ENCODE results near the gene ATP12A. TPM values are rescaled to one million over a fixed set of nuclear protein-coding genes. Genes with fewer than 3 reads are reported as not detected.

The ATP12A gene
- total RNA-seq, 1 donor from 2014 or later = not detected

DNA sequence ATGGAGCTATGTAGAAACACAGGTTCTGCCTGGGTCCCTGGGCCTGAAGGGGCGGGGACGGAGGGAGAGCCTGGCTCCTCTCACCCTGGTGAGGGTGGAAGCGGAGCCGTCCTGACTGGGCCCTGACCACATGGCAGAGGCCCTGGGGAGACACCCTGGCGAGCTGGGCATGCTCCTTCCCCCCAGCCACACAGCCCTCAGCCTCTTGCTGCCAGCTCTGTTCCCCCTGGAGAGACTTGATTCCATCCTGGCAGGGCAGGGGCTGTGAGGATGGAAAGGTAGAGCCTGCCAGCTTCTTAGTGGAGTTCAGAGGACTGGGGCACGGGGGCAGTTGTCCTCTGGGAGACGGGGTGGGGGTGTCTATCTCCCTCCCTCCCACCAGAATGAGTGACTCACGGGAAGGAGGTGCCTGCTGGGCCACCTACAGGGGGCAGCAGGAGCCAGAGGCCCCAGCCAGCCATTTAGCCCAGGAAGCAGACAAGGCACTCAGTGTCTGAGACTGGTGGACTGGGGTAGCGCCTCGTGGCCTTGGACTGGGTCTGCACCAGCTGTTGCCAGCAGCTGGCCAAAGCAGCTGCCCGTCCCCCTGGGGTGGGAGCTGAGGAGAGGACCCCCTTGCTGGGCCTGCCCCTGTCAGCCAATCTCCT is 60.9 kb downstream of the ATP12A start:
- Histone ChIP-seq H3K9me3 (ENCODE audit: low read depth) (no peaks in the 10 kb centered on the region), H4K20me1 (ENCODE audit: low read depth) (peaks cover 3% of the 10 kb centered on the region), H3F3A (ENCODE audit: low read depth) (no peaks in the 10 kb centered on the region), H3K4me2 (no peak overlapping the region), H3K79me2 (ENCODE audit: low read depth) (no peaks in the 10 kb centered on the region), H2AFZ (replicated peaks) (no peak overlapping the region), H3K4me3 (no peak overlapping the region), H3K4me1 (peaks cover 8% of the 10 kb centered on the region), H3K27me3 (peaks cover 37% of the 10 kb centered on the region), H3K9ac (no peak overlapping the region), H3K27ac (no peak overlapping the region), H3K36me3 (no peaks in the 10 kb centered on the region)
- peaks cover 2% of the 10 kb centered on the region for H3K9me3 Mint-ChIP-seq
- no peak for DNase-seq (ENCODE audit: low spot score)
- H3K27ac Mint-ChIP-seq = no peak overlapping the region
- H3K27me3 Mint-ChIP-seq (ENCODE audit: insufficient read depth, low read depth) = peaks cover 36% of the 10 kb centered on the region
- TF ChIP-seq, protein P1, sequence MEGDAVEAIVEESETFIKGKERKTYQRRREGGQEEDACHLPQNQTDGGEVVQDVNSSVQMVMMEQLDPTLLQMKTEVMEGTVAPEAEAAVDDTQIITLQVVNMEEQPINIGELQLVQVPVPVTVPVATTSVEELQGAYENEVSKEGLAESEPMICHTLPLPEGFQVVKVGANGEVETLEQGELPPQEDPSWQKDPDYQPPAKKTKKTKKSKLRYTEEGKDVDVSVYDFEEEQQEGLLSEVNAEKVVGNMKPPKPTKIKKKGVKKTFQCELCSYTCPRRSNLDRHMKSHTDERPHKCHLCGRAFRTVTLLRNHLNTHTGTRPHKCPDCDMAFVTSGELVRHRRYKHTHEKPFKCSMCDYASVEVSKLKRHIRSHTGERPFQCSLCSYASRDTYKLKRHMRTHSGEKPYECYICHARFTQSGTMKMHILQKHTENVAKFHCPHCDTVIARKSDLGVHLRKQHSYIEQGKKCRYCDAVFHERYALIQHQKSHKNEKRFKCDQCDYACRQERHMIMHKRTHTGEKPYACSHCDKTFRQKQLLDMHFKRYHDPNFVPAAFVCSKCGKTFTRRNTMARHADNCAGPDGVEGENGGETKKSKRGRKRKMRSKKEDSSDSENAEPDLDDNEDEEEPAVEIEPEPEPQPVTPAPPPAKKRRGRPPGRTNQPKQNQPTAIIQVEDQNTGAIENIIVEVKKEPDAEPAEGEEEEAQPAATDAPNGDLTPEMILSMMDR (IDR thresholded peaks at IDR 0.05) = peak; percentile 35
- no peak for TF ChIP-seq EZH2phosphoT487 (IDR thresholded peaks at IDR 0.05)
- no peak overlapping the region for H3K4me3 Mint-ChIP-seq
- no peaks in the 10 kb centered on the region for H3K36me3 Mint-ChIP-seq
- peaks cover 10% of the 10 kb centered on the region for H3K4me1 Mint-ChIP-seq

DNA sequence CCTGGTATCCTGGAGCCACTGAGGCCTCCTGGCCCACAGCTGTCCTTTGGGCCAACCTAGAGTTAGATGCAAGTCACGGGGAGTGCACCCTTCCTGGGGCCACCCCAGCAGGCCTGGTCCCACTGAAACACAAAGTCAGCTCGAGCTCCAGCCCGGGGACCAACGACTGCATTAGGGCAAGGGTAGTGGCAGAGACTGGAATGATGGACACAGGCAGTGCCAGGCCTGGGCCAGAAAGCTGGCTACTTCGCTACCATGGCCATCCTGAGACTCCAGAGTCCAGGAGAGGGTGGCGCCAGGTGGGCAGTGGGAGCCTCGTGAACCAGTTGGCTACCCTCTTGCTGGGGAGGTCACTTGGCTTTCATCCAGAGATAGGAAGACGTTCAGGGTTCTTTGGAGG is 61.6 kb downstream of the ATP12A start:
- H3K9me3 Mint-ChIP-seq = peaks cover 2% of the 10 kb centered on the region
- Histone ChIP-seq H3K4me1 (peaks cover 13% of the 10 kb centered on the region), H3K4me2 (no peak overlapping the region), H3K79me2 (ENCODE audit: low read depth) (no peaks in the 10 kb centered on the region), H3K4me3 (no peak overlapping the region), H3K9ac (no peak overlapping the region), H3K9me3 (ENCODE audit: low read depth) (no peaks in the 10 kb centered on the region), H3F3A (ENCODE audit: low read depth) (no peaks in the 10 kb centered on the region), H2AFZ (replicated peaks) (peak overlapping the region; percentile 42), H3K27ac (no peak overlapping the region), H3K27me3 (peaks cover 43% of the 10 kb centered on the region), H4K20me1 (ENCODE audit: low read depth) (peaks cover 3% of the 10 kb centered on the region), H3K36me3 (no peaks in the 10 kb centered on the region)
- H3K27ac Mint-ChIP-seq = no peak overlapping the region
- peaks cover 41% of the 10 kb centered on the region for H3K27me3 Mint-ChIP-seq (ENCODE audit: insufficient read depth, low read depth)
- peaks cover 10% of the 10 kb centered on the region for H3K4me1 Mint-ChIP-seq
- no peaks in the 10 kb centered on the region for H3K36me3 Mint-ChIP-seq
- TF ChIP-seq, protein P1 (IDR thresholded peaks at IDR 0.05) = no peak
- no peak for TF ChIP-seq EZH2phosphoT487 (IDR thresholded peaks at IDR 0.05)
- TF ChIP-seq EZH2 (IDR thresholded peaks at IDR 0.05) = no peak
- DNase-seq (ENCODE audit: low spot score) = no peak
- peak overlapping the region; percentile 59 for H3K4me3 Mint-ChIP-seq

DNA sequence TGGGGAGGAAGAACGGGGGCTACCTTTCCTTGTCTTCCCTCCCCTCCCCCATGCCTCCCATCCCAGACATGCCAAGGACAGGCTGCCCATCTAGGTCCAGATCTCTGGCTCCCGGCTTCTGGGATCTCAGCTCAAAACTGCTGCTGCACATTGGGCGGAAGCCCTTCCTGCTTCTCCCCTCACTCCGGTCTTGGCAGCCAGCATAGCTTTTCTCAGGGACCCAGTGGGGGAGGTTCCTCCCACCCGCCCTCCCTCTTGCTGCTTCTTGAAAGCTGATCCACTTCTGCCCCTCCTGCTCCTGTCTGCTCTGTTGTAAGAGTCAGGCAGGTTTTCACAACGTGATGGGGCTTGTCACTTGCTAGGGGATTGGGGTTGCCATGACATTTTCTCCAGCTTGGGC is 62.1 kb downstream of the ATP12A start:
- Histone ChIP-seq H3K36me3 (no peaks in the 10 kb centered on the region), H3K9ac (no peak overlapping the region), H3K4me3 (no peak overlapping the region), H2AFZ (replicated peaks) (peak overlapping the region; percentile 42), H3F3A (ENCODE audit: low read depth) (no peaks in the 10 kb centered on the region), H3K27me3 (peaks cover 48% of the 10 kb centered on the region), H4K20me1 (ENCODE audit: low read depth) (peaks cover 6% of the 10 kb centered on the region), H3K4me1 (peaks cover 18% of the 10 kb centered on the region), H3K79me2 (ENCODE audit: low read depth) (no peaks in the 10 kb centered on the region), H3K9me3 (ENCODE audit: low read depth) (no peaks in the 10 kb centered on the region), H3K4me2 (no peak overlapping the region), H3K27ac (no peak overlapping the region)
- Mint-ChIP-seq H3K27ac (no peak overlapping the region), H3K4me1 (peaks cover 14% of the 10 kb centered on the region), H3K27me3 (ENCODE audit: insufficient read depth, low read depth) (peaks cover 44% of the 10 kb centered on the region), H3K4me3 (peak overlapping the region; percentile 6), H3K36me3 (no peaks in the 10 kb centered on the region), H3K9me3 (peaks cover 2% of the 10 kb centered on the region)
- peak; percentile 62 for DNase-seq (ENCODE audit: low spot score)
- TF ChIP-seq EZH2 (IDR thresholded peaks at IDR 0.05) = no peak
- TF ChIP-seq, protein P1 (IDR thresholded peaks at IDR 0.05) = no peak
- no peak for TF ChIP-seq EZH2phosphoT487 (IDR thresholded peaks at IDR 0.05)

All from neural progenitor cell (in vitro differentiated cells).